GM12878 (cell line): Measurements from ENCODE around the gene TM4SF1. TPM values are rescaled to one million over a fixed set of nuclear protein-coding genes. Genes with fewer than 3 reads are reported as not detected.

Source experiments
- ATAC-seq: fragments of 200-7000 bp; cut with Tn5 transposase; 3 replicates; pipeline ENCODE4 v1.9.1; 2020; ENCODE audit warnings: mild to moderate bottlenecking, moderate library complexity
- BruUV-seq: library from RNA; stranded (reverse); fragments of 400-500 nt; replicated peaks from 2 replicates; lab custom pipeline; 2021; lab: Mats Ljungman, UMichigan
- CTCF ChIA-PET: fragments of 300-600 bp; sonication (Branson Sonifier 250); formaldehyde crosslinking; extraction: SDS; loops from one replicate; lab custom pipeline; 2021; ENCODE audit warnings: inconsistent platforms; lab: Yijun Ruan, JAX
- POLR2A ChIA-PET: fragments of 350-600 bp; formaldehyde crosslinking; extraction: SDS; loops from one replicate; lab custom pipeline; 2021; ENCODE audit warnings: inconsistent platforms; lab: Charles Lee
- RAD21 ChIA-PET: fragments of 300-600 bp; sonication (Branson Sonifier 250); formaldehyde crosslinking; loops from one replicate; lab custom pipeline; 2023; ENCODE audit warnings: antibody characterized with exemption; ENCODE audit not compliant: unreplicated experiment; lab: Charles Lee
- SMC1A ChIA-PET: fragments of 300-600 bp; sonication (Branson Sonifier 250); formaldehyde crosslinking; loops from one replicate; lab custom pipeline; 2023; ENCODE audit not compliant: unreplicated experiment, uncharacterized antibody; lab: Charles Lee
- DNase-seq: peaks from one replicate; pipeline ENCODE4 v3.0.0-alpha.2; 2011; ENCODE audit warnings: low read depth, low spot score
- FAIRE-seq: peaks from 3 replicates; lab custom pipeline; 2011; peaks lifted over from hg19 to GRCh38; lab: Jason Lieb, UNC
- H2AFZ ChIP-seq: 2 replicates; pipeline ENCODE4 v1.6.0; 2011; ENCODE audit warnings: low read depth, low read length, control low read depth; ENCODE audit not compliant: control insufficient read depth
- H3K27ac ChIP-seq: 2 replicates; pipeline ENCODE4 v1.5.1; 2011; ENCODE audit warnings: control low read depth; ENCODE audit not compliant: control insufficient read depth, insufficient read depth
- H3K27me3 ChIP-seq, 2 experiments: replicated peaks in 1 of 2; 2 replicates each; pipeline versions ENCODE4 v1.6.0 to v1.6.1; 2011; ENCODE audit warnings: low read length in 1 of 2; ENCODE audit not compliant: control insufficient read depth in 2 of 2, insufficient read depth in 2 of 2
- H3K36me3 ChIP-seq, 2 experiments: 2 replicates each; pipeline ENCODE4 v1.5.1; 2011; ENCODE audit warnings: low read length in 1 of 2; ENCODE audit not compliant: control insufficient read depth in 2 of 2, insufficient read depth in 2 of 2
- H3K4me1 ChIP-seq: 2 replicates; pipeline ENCODE4 v1.6.1; 2011; ENCODE audit warnings: mild to moderate bottlenecking, low read length, moderate library complexity, mixed read lengths; ENCODE audit not compliant: control insufficient read depth, insufficient read depth
- H3K4me2 ChIP-seq: 2 replicates; pipeline ENCODE4 v1.6.0; 2011; ENCODE audit warnings: control low read depth; ENCODE audit not compliant: control insufficient read depth, insufficient read depth
- H3K4me3 ChIP-seq: fragments of 200-600 bp; sonication (generic); 2 replicates; pipeline ENCODE4 v1.5.1; 2016
- H3K79me2 ChIP-seq: 2 replicates; pipeline ENCODE4 v1.6.0; 2011; ENCODE audit warnings: low read length; ENCODE audit not compliant: control insufficient read depth, insufficient read depth
- H3K9ac ChIP-seq: 2 replicates; pipeline ENCODE4 v1.8.0; 2011; ENCODE audit warnings: low read length, control low read depth, mixed read lengths; ENCODE audit not compliant: control insufficient read depth, insufficient read depth
- H3K9me3 ChIP-seq: replicated peaks from 3 replicates; pipeline ENCODE4 v1.5.1; 2011; ENCODE audit warnings: mild to moderate bottlenecking, low read length; ENCODE audit not compliant: control insufficient read depth, insufficient read depth
- H4K20me1 ChIP-seq: 2 replicates; pipeline ENCODE4 v1.6.0; 2011; ENCODE audit not compliant: control insufficient read depth, insufficient read depth
- ASH2L ChIP-seq: fragments of 300-600, 200-600 bp; sonication (generic); IDR thresholded peaks from 2 replicates; pipeline ENCODE4 v1.6.1; 2017; ENCODE audit warnings: low read depth, mild to moderate bottlenecking, borderline replicate concordance
- BCL3 ChIP-seq: IDR thresholded peaks from 2 replicates; pipeline ENCODE4 v1.6.1; 2011; ENCODE audit warnings: borderline replicate concordance, low read depth, mild to moderate bottlenecking, moderate library complexity, low read length; ENCODE audit not compliant: insufficient read depth, poor library complexity, severe bottlenecking
- CREB1 ChIP-seq: IDR thresholded peaks from 2 replicates; pipeline ENCODE4 v1.6.1; 2012; ENCODE audit warnings: low read depth, mild to moderate bottlenecking, inconsistent platforms
- HDAC6 ChIP-seq: fragments of 200-600 bp; sonication (generic); IDR thresholded peaks from one replicate; pipeline ENCODE4 v1.8.0; 2017; ENCODE audit warnings: antibody characterized with exemption; ENCODE audit not compliant: unreplicated experiment
- KAT2A ChIP-seq: conservative IDR thresholded peaks from 2 replicates; pipeline ENCODE4 v1.6.1; 2011; ENCODE audit warnings: low read depth, low read length; ENCODE audit not compliant: control insufficient read depth
- NBN ChIP-seq: fragments of 450-650 bp; IDR thresholded peaks from 2 replicates; pipeline ENCODE4 v1.6.1; 2016
- NR2F1 ChIP-seq: fragments of 450-650 bp; conservative IDR thresholded peaks from 2 replicates; pipeline ENCODE4 v1.6.1; 2017; ENCODE audit warnings: mild to moderate bottlenecking
- TARDBP ChIP-seq: IDR thresholded peaks from 2 replicates; pipeline ENCODE4 v1.6.1; 2016; ENCODE audit warnings: borderline replicate concordance
- WGBS: methylation state at CpG from one replicate; pipeline ENCODE4 v1.1.6; 2016; ENCODE audit warnings: low lambda C conversion rate; ENCODE audit not compliant: insufficient replicate concordance, insufficient coverage; ENCODE audit errors: missing lambda C conversion rate; 5-methylcytosine and 5-hydroxymethylcytosine counted together
- in situ Hi-C: fragments of 300-500 bp; cut with MboI; formaldehyde crosslinking; loops from 9 replicates; pipeline ENCODE4 v1.14.3; 2018; ENCODE audit warnings: mixed read lengths
- intact Hi-C: fragments of 100-400 bp; cut with micrococcal nuclease; formaldehyde crosslinking; loops from one replicate; pipeline ENCODE4 v1.14.2; 2022; ENCODE audit not compliant: unreplicated experiment
- polyA plus RNA-seq, 11 experiments: library from polyadenylated mRNA; depleted of rRNA in 4 of 11; unstranded in 6 of 11; stranded (reverse) in 5 of 11; fragments of >200 nt; fragmentation: Nextera tagmentation in 4 of 11; fragmentation: Illumina TruSeq in 1 of 11; extraction: Ambion mirVana in 4 of 11; extraction: Trizol in 1 of 11; gene quantifications; 1 replicate in 1 of 11; 2 replicates in 10 of 11; pipeline versions ENCODE4 v1.2.1 to v1.2.3, GENCODE V29; 2011 to 2016; ENCODE audit warnings: inconsistent platforms in 2 of 11, missing spikeins in 2 of 11, low read depth in 1 of 11
- total RNA-seq, 4 experiments: library from RNA; depleted of rRNA in 3 of 4; stranded (reverse); fragments of >200 nt in 3 of 4; fragmentation: Illumina TruSeq in 1 of 4; extraction: Trizol in 1 of 4; gene quantifications; 2 replicates each; pipeline versions ENCODE4 v1.2.1 to v1.2.3, GENCODE V29; 2013 to 2021
- TF ChIP-seq, protein P1 (sequence below): IDR thresholded peaks from 2 replicates; pipeline ENCODE4 v1.6.1; 2012; ENCODE audit warnings: improper control_type of control experiment, low read depth, low read length; ENCODE audit not compliant: insufficient replicate concordance

The TM4SF1 gene
- total and polyA plus RNA-seq, 10 of the 15 experiments (the other 5 are each of a cell fraction or from before 2014, with no cell fraction given): 0.05 to 1.2 TPM; not detected in 8

GRCh38 chr3:149356044-149356592 lies 21.3 kb downstream of the TM4SF1 start:
- Histone ChIP-seq H3K4me2 (no peak overlapping the region), H3K36me3 (no peaks in the 10 kb centered on the region), H3K4me1 (no peaks in the 10 kb centered on the region), H3K27ac (no peak overlapping the region), H2AFZ (no peak overlapping the region), H3K9me3 (no peaks in the 10 kb centered on the region), H3K9ac (no peak overlapping the region), H3K27me3 (no peaks in the 10 kb centered on the region), H4K20me1 (no peaks in the 10 kb centered on the region), H3K79me2 (no peaks in the 10 kb centered on the region), H3K4me3 (no peak overlapping the region)
- intact Hi-C loops: loop anchor here (1.0 kb wide), 1 partner anchor 23 kb away; no protein-coding TSS in a partner anchor
- BruUV-seq: no TSS peak
- DNase-seq: no peak
- ChIA-PET POLR2A (interaction anchor here (0.6 kb wide), 1 partner anchor 1925 kb away, joined by 8 read pairs; no protein-coding TSS in a partner anchor), CTCF (interaction anchor here (1.9 to 6.8 kb wide), 2 partner anchors 123 to 132 kb away, joined by 12 to 51 read pairs; no protein-coding TSS in a partner anchor), RAD21 (no interaction called here), SMC1A (interaction anchor here (1.9 kb wide), 1 partner anchor 12 kb away, joined by 4 read pairs; no protein-coding TSS in a partner anchor)
- no peak for FAIRE-seq
- in situ Hi-C loops: no loop called here
- 23% methylated on average over 6 of the region's 6 CpGs for WGBS
- TF ChIP-seq HDAC6 (no peak), KAT2A (no peak), NR2F1 (no peak), TARDBP (no peak), ASH2L (no peak)
- no peak for ATAC-seq

- Histone ChIP-seq H3K9me3 (no peaks in the 10 kb centered on the region), H3K4me1 (no peaks in the 10 kb centered on the region), H4K20me1 (no peaks in the 10 kb centered on the region), H3K27me3 (peaks cover 5 to 6% of the 10 kb centered on the region in 2 experiments), H3K36me3 (no peaks in the 10 kb centered on the region), H3K9ac (no peak overlapping the region), H2AFZ (no peak overlapping the region), H3K27ac (no peak overlapping the region), H3K79me2 (no peaks in the 10 kb centered on the region), H3K4me2 (no peak overlapping the region), H3K4me3 (no peak overlapping the region)
- no peak for DNase-seq
- ChIA-PET CTCF (interaction anchor here (0.6 to 6.8 kb wide), 10 partner anchors 9 to 305 kb away, joined by 3 to 58 read pairs (median 3); no protein-coding TSS in a partner anchor), RAD21 (interaction anchor here (0.8 kb wide), 1 partner anchor 9 kb away, joined by 3 read pairs; no protein-coding TSS in a partner anchor), SMC1A (interaction anchor here (0.8 to 2.4 kb wide), 5 partner anchors 10 to 136 kb away, joined by 3 to 15 read pairs (median 3); no protein-coding TSS in a partner anchor), POLR2A (no interaction called here)
- BruUV-seq: no TSS peak
- no peak for FAIRE-seq
- intact Hi-C loops: loop anchor here (2.0 kb wide), 1 partner anchor 21 kb away; no protein-coding TSS in a partner anchor
- in situ Hi-C loops: loop anchor here (5.0 kb wide), 1 partner anchor 129 kb away; no protein-coding TSS in a partner anchor
- ATAC-seq: no peak
- WGBS: 0% methylated on average over 1 of the region's 1 CpG
- TF ChIP-seq NBN (no peak), BCL3 (no peak), CREB1 (no peak)
- TF ChIP-seq, protein P1, sequence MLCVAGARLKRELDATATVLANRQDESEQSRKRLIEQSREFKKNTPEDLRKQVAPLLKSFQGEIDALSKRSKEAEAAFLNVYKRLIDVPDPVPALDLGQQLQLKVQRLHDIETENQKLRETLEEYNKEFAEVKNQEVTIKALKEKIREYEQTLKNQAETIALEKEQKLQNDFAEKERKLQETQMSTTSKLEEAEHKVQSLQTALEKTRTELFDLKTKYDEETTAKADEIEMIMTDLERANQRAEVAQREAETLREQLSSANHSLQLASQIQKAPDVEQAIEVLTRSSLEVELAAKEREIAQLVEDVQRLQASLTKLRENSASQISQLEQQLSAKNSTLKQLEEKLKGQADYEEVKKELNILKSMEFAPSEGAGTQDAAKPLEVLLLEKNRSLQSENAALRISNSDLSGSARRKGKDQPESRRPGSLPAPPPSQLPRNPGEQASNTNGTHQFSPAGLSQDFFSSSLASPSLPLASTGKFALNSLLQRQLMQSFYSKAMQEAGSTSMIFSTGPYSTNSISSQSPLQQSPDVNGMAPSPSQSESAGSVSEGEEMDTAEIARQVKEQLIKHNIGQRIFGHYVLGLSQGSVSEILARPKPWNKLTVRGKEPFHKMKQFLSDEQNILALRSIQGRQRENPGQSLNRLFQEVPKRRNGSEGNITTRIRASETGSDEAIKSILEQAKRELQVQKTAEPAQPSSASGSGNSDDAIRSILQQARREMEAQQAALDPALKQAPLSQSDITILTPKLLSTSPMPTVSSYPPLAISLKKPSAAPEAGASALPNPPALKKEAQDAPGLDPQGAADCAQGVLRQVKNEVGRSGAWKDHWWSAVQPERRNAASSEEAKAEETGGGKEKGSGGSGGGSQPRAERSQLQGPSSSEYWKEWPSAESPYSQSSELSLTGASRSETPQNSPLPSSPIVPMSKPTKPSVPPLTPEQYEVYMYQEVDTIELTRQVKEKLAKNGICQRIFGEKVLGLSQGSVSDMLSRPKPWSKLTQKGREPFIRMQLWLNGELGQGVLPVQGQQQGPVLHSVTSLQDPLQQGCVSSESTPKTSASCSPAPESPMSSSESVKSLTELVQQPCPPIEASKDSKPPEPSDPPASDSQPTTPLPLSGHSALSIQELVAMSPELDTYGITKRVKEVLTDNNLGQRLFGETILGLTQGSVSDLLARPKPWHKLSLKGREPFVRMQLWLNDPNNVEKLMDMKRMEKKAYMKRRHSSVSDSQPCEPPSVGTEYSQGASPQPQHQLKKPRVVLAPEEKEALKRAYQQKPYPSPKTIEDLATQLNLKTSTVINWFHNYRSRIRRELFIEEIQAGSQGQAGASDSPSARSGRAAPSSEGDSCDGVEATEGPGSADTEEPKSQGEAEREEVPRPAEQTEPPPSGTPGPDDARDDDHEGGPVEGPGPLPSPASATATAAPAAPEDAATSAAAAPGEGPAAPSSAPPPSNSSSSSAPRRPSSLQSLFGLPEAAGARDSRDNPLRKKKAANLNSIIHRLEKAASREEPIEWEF: no peak
Measured at GRCh38 chr3:149353581-149354184, 23.8 kb downstream of the TM4SF1 start.
